Measurements from ENCODE around the gene TBC1D9B. TPM values are rescaled to one million over a fixed set of nuclear protein-coding genes. Genes with fewer than 3 reads are reported as not detected.

TBC1D9B gene
- total RNA-seq, 2 donors from 2014 or later: 89.3 to 136 TPM

- intact Hi-C loops (cut with DNase I): no loop called here
- Histone ChIP-seq H3K9me3 (no peaks in the 10 kb centered on the region), H3K36me3 (peaks cover 16% of the 10 kb centered on the region), H3K4me1 (peaks cover 56% of the 10 kb centered on the region), H3K27me3 (no peaks in the 10 kb centered on the region), H3K9ac (ENCODE audit: low read depth in 2 of 2, low read length in 2 of 2) (peak overlapping the region in 1 of 2 donors; percentile 46), H3K27ac (no peak overlapping the region), H3K4me3 (no peak overlapping the region)
- TF ChIP-seq CTCF (IDR thresholded peaks at IDR 0.05): no peak
- peak; percentile 15 for DNase-seq
Measured at GRCh38 chr5:179823937-179824744, 83.6 kb downstream of the TBC1D9B start.

- peak overlapping the region; percentile 5 to 72 for H3K9ac ChIP-seq (ENCODE audit: low read depth in 2 of 2, low read length in 2 of 2)
- H3K27ac ChIP-seq: no peak overlapping the region
- no peaks in the 10 kb centered on the region for H3K27me3 ChIP-seq
- no peaks in the 10 kb centered on the region for H3K9me3 ChIP-seq
- peak overlapping the region; percentile 100 for H3K4me3 ChIP-seq
- H3K4me1 ChIP-seq: peaks cover 61% of the 10 kb centered on the region
- TF ChIP-seq CTCF (IDR thresholded peaks at IDR 0.05): no peak
- DNase-seq: no peak
- intact Hi-C loops (cut with DNase I): no loop called here
- H3K36me3 ChIP-seq: peaks cover 16% of the 10 kb centered on the region
Measured at GRCh38 chr5:179822444-179822990, 85.2 kb downstream of the TBC1D9B start.

- intact Hi-C loops (cut with DNase I): no loop called here
- no peak for DNase-seq
Measured at GRCh38 chr5:179822059-179822432, 85.7 kb downstream of the TBC1D9B start.

GRCh38 chr5:179821298-179822058 is 86.2 kb downstream of the TBC1D9B start:
- Histone ChIP-seq H3K27me3 (no peaks in the 10 kb centered on the region), H3K4me3 (peak overlapping the region; percentile 100), H3K4me1 (peaks cover 59% of the 10 kb centered on the region), H3K27ac (peak overlapping the region; percentile 100), H3K9ac (ENCODE audit: low read depth in 2 of 2, low read length in 2 of 2) (peak overlapping the region; percentile 94 to 100), H3K9me3 (no peaks in the 10 kb centered on the region), H3K36me3 (peaks cover 13% of the 10 kb centered on the region)
- TF ChIP-seq CTCF (IDR thresholded peaks at IDR 0.05): no peak
- peak; percentile 98 for DNase-seq
- intact Hi-C loops (cut with DNase I): no loop called here

More at GRCh38 chr5:179822059-179822432, 85.7 kb downstream of the TBC1D9B start:
- Histone ChIP-seq H3K4me1 (peaks cover 63% of the 10 kb centered on the region), H3K9me3 (no peaks in the 10 kb centered on the region), H3K27me3 (no peaks in the 10 kb centered on the region), H3K36me3 (peaks cover 16% of the 10 kb centered on the region), H3K4me3 (peak overlapping the region; percentile 100), H3K9ac (ENCODE audit: low read depth in 2 of 2, low read length in 2 of 2) (peak overlapping the region; percentile 5 to 72), H3K27ac (no peak overlapping the region)
- no peak for TF ChIP-seq CTCF (IDR thresholded peaks at IDR 0.05)

- DNase-seq: peak; percentile 85
- Histone ChIP-seq H3K27ac (peak within 1 kb of the TSS; percentile 100), H3K4me1 (peaks cover 52% of the 10 kb centered on the region), H3K9me3 (no peaks in the 10 kb centered on the region), H3K27me3 (no peaks in the 10 kb centered on the region), H3K36me3 (peaks cover 10% of the 10 kb centered on the region), H3K9ac (ENCODE audit: low read depth in 2 of 2, low read length in 2 of 2) (peak within 1 kb of the TSS; percentile 94 to 100), H3K4me3 (peak within 1 kb of the TSS; percentile 100)
- intact Hi-C loops (cut with DNase I): no loop called here
- TF ChIP-seq CTCF (IDR thresholded peaks at IDR 0.05): no peak
Measured at GRCh38 chr5:179820483-179821297, 87.0 kb downstream of the TBC1D9B start, which contains the start of gene SQSTM1. Gene SQSTM1, plus strand, starts transcription at chr5:179820905. Its CDS starts 32 bp downstream, at chr5:179820937.
